SU-DHL-6 (cell line): ENCODE results near the gene SNRNP70.
"Not testable (repeated sequence)": the region's sequence is repeated elsewhere in the genome, so short reads cannot be mapped to it uniquely, and the experiment has no call there.

Experiments used
- CTCF ChIP-seq: fragments of 200-600 bp; sonication (generic); IDR thresholded peaks from one replicate; pipeline ENCODE4 v1.5.1; 2017; ENCODE audit warnings: antibody characterized with exemption, mild to moderate bottlenecking, low read length, moderate library complexity; ENCODE audit not compliant: insufficient read depth, poor library complexity, severe bottlenecking
- EZH2phosphoT487 ChIP-seq: fragments of 200-600 bp; sonication (generic), shearing (Covaris generic); conservative IDR thresholded peaks from 2 replicates; pipeline ENCODE4 v1.6.1; 2018; ENCODE audit warnings: mild to moderate bottlenecking, antibody characterized with exemption, low read length, moderate library complexity, mixed read lengths

GRCh38 chr19:49127225-49127624 lies 42.0 kb downstream of the SNRNP70 start:
- not testable (repeated sequence) for TF ChIP-seq CTCF, EZH2phosphoT487
